GM19397 (cell line): Measurements from ENCODE around the gene ACVR2A.

Experiments used
- ATAC-seq: cut with Tn5 transposase; IDR thresholded peaks from one replicate; pipeline ENCODE4 v1.9.1; 2021; ENCODE audit warnings: mild to moderate bottlenecking, moderate library complexity; ENCODE audit not compliant: unreplicated experiment

The ACVR2A gene

DNA sequence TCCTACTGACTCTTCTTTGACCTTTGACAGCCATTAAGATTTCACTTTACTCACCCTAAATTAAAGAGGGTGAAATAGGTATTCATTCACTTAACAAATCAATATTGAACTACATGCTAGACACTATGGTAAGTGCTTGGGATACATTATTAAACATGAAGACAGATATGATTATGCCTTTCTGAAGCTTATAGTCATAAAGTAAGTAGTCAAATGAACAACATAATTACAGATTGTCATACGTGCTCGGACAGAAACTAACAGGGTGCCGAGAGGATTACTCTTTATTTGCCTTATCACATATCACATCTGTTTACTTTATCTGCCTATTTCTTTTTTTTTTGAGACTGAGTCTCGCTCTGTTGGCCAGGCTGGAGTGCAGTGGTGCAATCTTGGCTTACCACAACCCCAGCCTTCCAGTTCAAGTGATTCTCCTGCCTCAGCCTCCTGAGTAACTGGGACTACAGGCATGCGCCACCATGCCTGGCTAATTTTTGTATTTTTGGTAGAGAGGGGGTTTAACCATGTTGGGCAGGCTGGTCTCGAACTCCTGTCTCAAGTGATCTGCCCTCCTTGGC lies 9.8 kb downstream of the ACVR2A start:
- ATAC-seq: no peak

DNA sequence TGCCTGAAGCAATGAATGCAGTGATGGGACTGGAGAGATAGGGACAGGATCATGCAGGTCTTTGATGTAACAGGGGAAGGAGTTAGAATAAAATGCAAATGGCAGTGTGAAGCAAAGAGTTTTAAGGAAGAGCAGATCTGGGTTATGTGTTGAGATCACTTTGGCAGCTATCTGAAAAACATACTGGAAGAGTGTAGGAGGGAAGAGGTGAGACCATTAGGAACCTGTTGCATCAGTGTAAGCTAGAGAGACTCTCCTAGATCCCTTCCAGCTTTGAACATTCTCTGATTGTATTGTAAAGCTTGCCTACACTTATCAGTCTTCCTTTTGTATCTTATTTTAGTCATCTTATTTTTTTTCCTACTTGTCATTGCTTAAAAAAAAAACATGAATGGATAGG lies 10.5 kb downstream of the ACVR2A start:
- ATAC-seq: no peak

DNA sequence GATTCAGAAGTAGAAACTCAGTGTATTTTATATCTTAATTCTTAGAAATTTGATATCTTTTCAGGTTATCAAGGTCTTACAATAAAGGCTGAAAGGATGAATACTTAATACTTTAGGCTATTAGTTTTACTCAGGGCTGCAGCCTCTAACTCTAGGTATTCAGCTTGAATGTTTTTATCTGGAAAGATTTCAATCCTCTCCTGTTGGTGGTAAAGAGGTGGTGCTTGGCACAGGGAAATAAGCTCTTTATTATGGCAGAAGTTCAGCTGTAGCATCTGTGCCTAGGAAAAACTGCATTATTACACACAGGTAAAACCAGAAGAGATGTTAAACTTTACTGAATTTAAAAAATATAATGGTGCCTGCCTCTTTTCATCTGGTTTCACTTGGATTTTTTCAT lies 11.1 kb downstream of the ACVR2A start:
- no peak for ATAC-seq

DNA sequence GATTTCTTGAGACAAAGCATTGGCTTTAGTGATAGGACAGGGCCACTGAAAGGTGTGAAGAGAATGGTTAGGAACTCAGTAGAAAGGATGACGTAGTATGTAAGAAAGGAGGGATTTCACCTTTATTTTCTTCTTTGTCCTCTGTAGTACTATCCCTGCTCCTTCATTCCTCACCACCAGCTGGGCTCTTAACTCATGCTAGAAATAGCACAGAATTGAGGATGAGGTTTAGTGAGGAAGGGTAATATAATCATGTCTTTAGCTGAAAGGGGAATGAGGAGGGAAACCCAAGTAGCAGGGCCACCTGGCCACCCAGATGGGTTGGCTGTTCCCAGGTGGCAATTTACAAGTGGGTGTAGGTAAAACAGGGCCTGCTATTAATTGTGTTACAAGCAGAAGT lies 15.2 kb downstream of the ACVR2A start:
- ATAC-seq: no peak

DNA sequence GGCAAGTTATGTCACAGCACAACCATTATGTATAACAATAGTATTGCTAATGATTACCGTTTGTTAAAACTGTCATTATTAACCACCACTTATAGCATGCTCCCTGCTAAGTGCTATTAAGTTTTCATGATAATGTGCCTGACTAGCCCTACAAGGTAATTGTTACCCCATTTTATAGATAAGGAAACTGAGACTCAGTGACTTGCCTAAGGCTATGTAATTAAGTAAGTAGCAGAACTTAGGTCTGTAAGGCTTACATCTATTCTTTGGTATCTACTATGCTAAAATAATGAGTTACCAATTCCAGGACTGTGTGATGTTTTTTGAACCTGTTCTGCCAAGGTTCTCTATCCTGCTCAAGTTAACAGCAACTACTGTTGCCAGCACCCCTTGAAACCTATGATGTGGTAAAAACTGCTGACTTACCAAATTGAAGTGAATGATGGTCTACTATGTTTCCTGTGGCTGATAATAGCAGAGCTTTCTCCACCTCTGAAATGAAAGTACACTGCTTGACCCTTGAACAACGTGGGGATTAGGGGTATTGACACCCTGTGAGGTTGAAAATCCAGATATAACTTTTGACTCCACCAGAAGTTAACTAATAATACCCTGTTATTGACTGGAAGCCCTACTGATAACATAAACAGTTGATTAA lies 18.2 kb downstream of the ACVR2A start:
- no peak for ATAC-seq

DNA sequence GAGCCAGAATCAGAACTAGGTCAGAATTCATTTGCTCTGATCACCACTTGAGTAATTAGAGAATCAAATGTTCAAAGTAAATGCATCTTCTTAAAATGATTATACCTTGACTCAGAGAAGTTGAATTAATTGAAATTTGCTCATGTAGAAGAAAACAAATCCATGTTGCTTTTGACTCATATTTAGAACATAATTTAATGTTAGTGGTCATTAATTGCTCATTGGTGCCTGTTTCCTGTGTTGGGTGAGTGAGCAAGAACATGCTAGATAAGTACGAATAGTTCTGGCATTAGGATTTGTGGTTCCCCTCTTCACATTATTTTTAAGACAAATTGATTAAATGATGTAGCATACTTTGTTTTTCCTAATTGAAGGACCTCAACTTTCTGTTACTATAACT lies 19.0 kb downstream of the ACVR2A start:
- no peak for ATAC-seq

DNA sequence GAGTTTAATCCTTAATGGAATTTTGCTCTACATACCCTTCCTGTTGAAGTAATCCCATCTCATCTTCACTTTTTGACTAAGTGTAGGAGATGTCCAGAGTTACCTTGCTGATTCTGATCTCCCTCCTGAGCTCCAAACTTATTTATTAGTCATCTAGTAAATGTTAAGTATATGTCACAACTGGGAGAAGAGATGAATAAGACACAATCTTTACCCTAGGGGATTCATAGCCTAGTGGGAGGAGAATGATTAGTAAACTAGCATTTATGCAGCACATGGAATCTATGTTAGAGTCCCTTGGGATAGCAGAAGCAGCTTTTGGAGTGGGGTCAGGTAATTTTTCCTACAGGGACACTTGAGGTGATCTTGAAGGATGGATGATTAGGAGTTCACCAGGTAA lies 20.7 kb downstream of the ACVR2A start:
- no peak for ATAC-seq

DNA sequence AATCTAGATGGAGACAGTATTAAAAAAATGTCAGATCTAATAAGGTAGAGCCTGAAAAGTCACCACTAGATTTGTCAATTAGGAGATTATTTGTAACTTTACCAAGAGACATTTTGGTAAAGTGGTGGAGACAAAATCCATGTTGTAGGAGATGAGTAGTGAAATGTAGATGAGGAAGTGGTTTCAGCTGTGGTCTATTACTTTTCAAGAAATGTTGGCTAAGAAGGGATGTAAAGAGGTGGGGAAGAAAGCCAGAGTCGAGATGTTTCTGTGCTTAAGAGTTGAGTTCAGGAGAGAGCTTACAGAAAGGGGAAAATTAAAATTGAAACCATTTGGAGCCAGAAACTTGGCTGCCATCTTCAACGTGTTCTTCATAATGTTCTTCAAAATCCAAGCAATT lies 22.2 kb downstream of the ACVR2A start:
- no peak for ATAC-seq

DNA sequence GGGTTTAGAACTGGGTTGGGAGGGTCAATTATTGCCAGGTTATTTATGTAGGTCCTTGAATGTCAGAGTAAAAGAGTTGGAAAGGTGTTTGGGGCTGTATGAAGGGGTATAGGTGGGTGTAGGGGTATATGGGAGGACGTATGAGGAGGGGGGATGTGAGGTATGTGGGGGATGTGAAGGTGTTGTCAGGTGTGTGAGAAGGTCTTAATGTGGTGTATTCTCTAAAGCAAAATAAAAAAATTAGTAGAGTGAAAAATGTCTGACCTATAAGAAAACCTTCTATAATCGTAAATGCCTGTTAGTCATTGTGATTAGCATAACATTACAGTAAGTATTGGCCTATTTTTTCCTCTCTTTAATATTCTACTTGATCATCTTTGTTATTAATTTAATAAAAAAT lies 25.1 kb downstream of the ACVR2A start:
- no peak for ATAC-seq

DNA sequence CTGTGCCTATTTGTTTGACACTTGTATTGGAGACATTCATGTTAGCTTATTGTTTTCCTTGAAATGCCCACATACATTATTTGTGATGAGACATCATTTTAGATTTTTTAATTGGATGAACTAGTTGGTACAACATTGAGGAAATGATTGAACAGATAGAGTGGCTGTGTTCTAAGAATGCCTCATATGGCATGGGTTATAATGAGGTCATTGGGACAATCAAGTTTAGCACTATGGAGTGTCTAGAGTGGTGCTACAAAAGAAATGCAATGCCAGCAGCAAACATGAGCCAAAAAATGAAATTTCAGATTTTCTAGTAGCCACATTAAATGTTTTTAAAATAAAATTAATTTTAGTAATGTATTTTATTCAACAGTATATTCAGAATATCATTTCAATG lies 28.1 kb downstream of the ACVR2A start:
- ATAC-seq: no peak

DNA sequence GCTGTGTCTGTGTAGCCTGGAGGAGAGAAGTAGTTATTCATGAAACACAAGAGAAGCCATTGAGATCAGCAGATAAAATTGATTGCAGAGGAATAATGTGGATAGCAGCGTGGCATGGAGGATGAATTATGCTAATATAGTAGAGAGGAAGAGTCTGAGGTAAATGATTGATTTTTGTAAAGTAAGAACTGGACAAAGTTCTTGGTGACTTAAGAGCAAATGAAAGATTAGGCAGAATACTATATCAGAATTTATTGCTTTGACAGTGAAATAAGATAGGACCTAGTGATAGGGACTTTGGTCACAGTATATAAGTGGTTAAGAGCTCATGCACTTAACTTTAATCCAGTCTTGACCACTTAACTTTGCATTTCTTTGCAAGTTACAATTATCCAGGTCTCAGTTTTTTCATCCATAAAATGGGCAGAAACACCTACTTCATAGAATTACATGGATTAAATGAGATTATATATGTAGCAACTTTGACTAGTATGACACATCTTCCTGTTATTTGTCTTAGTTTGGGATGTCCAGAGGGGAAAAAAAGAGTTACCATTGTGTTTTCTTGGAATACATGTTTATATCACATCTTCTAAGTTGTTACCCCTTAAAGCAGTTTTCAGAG lies 29.1 kb downstream of the ACVR2A start:
- no peak for ATAC-seq

DNA sequence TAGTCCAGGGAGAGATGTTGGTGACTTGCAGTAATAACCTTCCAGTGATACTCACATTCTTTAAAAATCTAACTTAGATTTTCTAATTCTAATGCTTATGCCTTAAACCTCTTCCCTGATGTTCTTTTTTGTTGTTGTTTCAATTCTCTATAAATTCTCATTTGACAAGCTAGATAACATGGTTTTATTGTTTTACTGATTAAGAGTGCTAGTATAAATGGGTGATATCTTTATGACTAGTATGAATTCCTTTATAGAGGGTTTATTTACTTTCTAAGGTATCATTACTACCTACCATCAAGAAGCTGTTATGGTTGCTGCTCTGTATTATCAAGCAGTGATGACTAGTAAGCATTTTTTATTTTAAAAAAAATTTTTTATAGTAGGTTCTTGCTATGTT lies 35.0 kb downstream of the ACVR2A start:
- ATAC-seq: no peak

DNA sequence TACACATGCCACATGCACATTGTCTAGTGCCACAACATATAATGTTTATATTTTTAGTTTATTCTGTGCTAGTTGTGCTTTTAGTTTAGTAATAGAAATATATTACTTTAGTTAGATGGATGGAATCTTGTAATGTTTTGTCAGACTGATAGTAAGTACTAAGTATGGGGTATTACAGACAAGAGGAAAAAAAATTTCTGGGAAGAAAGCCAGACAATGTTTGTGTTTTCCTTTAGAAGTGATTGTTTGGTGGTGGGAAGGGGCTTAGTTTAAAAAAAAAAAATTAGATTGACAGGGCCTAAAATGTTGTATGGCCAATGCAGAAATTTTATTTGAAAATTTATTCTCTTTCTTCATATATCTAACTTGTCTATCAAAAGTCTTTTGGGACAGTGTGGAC lies 37.8 kb downstream of the ACVR2A start:
- ATAC-seq: no peak

DNA sequence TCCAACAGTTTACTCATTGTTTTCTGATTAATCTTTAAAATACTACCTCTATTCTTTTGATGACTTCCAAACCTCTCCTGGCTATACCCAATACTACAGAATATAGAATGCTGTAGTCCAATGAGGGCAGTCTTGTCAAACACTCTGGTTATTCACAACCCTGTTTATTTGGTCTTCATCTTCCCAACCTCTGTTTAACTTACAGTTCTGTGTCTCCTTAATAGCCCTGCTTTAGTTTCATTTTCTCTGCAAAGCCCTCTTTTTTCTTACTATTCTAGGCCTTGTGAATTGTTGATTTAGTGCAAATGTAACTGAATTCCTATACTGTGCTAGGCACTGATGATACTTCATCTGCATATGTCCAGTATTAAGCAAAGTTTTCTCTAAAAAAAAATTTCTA lies 40.0 kb downstream of the ACVR2A start:
- ATAC-seq: no peak

DNA sequence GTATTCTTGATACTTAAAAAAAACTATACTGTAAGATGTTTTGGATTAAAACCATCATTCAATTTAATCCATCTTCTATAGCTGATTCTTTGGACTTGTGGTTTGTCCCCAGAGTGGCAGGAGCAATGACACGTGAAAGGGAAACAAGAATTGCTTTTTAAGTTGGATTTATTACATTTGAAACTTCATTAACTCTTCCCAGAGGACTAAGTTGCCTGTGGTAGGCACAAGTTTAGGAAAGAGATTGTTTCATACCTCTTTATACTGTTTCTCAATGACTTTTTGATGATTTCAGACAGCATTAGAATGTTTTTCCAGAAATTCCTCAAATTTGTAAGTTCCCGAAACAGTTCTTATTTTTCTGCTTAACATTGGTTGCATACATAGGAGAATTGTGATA lies 41.3 kb downstream of the ACVR2A start:
- ATAC-seq: no peak

DNA sequence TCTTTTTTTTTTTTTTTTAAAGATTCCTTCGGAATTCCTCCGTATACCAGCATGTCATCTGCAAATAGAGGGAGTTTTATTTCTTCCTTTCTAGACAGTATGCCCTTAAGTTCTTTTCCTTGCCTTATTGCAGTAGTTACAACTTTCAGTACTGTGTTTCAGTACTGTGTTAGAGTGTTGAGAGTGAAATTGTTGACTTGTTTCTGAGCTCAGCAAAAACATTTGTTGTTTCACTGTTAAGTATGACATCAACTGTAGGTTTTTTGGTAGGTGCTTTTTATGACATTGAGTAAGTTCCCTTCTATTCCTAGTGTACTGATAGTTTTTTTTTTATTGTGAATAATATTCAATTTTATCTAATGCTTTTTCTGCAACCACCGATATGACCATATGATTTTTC lies 43.9 kb downstream of the ACVR2A start:
- no peak for ATAC-seq

DNA sequence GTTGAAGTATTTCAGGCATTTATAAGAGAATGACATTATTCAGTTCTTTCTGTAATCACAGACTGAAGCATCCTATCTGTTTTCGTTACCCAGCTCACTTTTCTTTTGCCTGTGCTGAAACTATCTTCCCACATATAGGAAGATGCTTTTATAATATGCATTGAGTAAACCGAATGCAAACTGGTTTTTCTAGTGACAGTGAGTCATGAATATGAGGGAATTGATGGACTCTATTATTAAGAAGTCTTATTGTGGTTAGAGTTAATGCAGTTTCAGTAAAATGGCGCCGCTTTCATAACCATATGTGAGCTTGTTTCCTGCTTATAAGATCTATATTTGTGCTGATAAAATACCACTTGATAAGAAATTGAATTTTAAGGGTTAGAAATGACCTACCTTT lies 59.2 kb downstream of the ACVR2A start:
- no peak for ATAC-seq

DNA sequence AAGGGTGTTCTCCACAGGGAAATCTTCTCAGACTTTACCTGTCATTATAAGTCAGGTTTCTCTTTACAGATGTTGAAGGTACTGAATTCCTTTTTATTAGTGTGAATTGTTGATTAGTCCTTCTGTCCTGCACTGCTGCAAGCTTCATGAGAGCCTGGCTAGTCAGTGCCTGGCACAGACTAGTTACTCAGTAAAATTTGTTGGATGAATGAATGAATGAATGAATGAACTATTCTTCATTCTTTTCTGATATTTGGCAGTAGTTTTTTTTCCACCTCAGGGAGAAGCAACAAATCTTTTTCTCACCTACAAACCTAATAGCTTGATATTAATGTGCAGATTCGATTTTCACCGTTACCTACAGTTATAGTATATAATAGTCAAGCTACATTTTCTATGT lies 64.3 kb downstream of the ACVR2A start:
- no peak for ATAC-seq

DNA sequence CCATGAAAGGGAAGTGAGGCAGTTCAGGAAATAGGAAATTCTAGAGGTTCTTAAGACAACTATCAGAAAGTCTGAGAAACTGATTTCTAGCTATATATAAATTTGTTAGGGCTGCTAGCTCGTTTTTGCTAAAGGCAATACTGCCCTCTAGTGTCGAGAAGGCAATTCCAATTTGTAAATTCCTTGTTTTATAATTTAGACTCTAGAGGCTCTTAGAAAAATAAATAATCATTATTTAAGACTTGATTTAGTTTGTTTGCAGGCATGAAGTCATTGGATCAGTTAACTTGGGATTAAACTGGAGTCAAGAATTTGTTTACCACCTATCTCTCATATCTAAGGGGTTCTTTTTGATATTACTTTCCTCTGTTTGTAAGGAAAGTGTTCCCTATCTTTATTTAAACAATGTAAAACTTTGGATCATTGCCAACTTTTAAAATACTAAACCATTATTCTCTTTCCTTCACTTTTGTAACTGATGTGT lies 66.2 kb downstream of the ACVR2A start:
- ATAC-seq: no peak

DNA sequence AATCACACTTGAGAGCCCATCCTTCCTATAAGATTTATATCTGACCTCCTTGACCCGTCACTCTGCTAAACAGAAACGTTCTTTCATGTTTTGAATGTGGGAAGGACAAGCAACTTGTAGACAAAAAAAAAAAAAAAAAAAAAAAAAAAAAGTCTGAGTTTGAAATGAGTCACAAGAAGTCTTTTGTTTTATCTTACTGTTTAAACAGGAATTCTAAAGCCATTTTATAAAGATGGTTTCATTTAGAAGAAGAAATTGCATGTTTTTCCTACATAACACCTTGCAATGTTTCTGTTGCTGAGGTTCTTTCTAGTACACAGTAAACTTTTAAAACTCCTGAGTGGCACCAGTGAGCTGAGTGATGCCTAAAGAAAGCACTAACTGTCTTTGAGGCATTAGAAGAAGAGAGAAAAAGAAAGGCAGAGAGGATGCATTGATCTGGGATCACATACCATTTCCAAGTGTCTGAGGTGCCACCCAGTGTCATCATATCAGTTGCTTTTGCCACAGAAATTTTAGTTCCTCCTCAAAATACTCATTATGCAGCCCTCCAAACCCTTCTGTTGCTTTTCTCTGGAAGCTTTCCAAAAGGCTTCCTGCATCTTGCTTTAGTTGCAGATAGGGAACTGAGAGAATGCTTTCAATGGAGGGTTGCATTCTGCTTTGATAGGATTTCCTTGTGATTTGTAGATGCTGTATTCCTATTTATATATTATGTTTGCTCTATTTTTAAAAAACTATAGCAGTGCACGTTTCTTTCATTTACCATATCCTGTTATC lies 69.1 kb downstream of the ACVR2A start:
- no peak for ATAC-seq

DNA sequence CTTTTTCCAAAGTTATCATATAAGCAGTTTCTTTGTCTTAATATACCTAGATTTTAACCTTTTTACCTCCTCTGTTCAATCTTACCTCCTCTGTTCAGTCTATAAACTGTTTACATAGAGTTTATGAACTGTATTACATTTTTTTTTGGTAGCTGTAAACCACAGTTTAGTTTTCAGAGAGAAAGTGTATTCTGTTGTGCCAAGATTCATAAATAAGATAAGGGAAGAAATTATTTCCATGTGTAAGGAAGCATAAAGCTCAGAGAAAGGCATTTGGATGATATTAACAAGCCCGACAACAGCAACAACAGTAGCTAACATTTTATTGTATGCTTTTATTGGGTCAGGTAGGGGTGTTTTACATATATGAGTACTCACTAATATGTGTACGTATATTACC lies 71.2 kb downstream of the ACVR2A start:
- no peak for ATAC-seq

DNA sequence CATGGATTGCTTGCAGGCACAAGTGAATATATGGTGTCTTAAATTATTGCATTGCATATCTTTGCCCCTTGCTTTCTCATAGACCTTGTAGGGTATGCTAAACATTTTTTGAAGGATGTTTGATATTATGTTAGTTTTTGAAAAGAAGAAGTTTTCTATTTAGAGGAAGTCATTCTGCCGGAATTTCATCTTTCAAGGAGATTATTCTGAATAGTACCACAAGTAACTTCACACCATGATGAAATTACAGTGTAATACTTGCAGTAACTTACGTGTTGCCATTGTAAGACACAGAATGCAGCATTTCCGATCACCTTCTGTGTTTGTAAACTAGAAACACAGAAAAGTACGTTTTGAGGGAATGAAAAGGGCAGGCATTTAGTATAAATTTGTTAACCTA lies 71.9 kb downstream of the ACVR2A start:
- ATAC-seq: no peak
